ENCODE results near the gene SULT1C2. TPM values are rescaled to one million over a fixed set of nuclear protein-coding genes. Genes with fewer than 3 reads are reported as not detected.

The SULT1C2 gene
- total and polyA plus RNA-seq, 2 of the 13 experiments (the other 11 are each of a cell fraction or from before 2014, with no cell fraction given): 4.0 to 6.2 TPM

GRCh38 chr2:108267101-108267500, 21.6 kb upstream of the SULT1C2 start:
- DNase-seq (ENCODE audit: low spot score) (no peak), ATAC-seq (no peak), FAIRE-seq (no peak)
- Histone ChIP-seq H2AFZ (ENCODE audit: low read length) (no peak overlapping the region), H3K9ac (ENCODE audit: insufficient read depth, low read depth, low read length) (no peak overlapping the region), H3K4me1 (ENCODE audit: insufficient read depth, low read length) (peaks cover 71% of the 10 kb centered on the region), H4K20me1 (ENCODE audit: insufficient read depth, low read length) (no peaks in the 10 kb centered on the region), H3K9me3 (ENCODE audit: low read length) (no peaks in the 10 kb centered on the region), H3K4me2 (ENCODE audit: low read depth, low read length) (peak overlapping the region; percentile 62), H3K79me2 (ENCODE audit: insufficient read depth, low read length) (no peaks in the 10 kb centered on the region), H3K27ac (ENCODE audit: extremely low read length, insufficient read depth, low read length) (no peak overlapping the region), H3K27me3 (ENCODE audit: control insufficient read depth in 1 of 2, insufficient read depth in 2 of 2, low read length in 2 of 2) (no peaks in the 10 kb centered on the region; a peak in 1 of 5 replicates), H3K36me3 (replicated peaks in 1 of 2; ENCODE audit: control insufficient read depth in 1 of 2, insufficient read depth in 2 of 2, low read length in 2 of 2) (no peaks in the 10 kb centered on the region), H3K4me3 (replicated peaks in 1 of 3; ENCODE audit: insufficient read depth in 1 of 3, low read depth in 2 of 3, low read length in 3 of 3) (peak overlapping the region in 2 of 3 experiments; percentile 19 to 21; a peak in 1 of 6 replicates)
- in situ Hi-C loops (cut with HindIII; ENCODE audit: extremely low pct_ligation_motif_present, low pct_unique_long_range_greater_than_20kb) (no loop called here), intact Hi-C loops (cut with micrococcal nuclease; ENCODE audit: unreplicated experiment) (no loop called here)
- no TSS peak for BruUV-seq (replicated peaks)
- CTCF ChIA-PET (ENCODE audit: low intra/inter-chr PET ratio, low total read pairs): no interaction called here
- POLR2A ChIA-PET: interaction anchor here (1.2 kb wide), 1 partner anchor 22 kb away, joined by 4 read pairs; the partner anchor contains the start of gene SULT1C2
- 11% methylated on average over 5 of the region's 5 CpGs for WGBS (ENCODE audit: low lambda C conversion rate)
- TF ChIP-seq ZNF556 (CRISPR knock-in tag; IDR thresholded peaks at IDR 0.05; ENCODE audit: borderline replicate concordance): no peak
- TF ChIP-seq ETV5 (CRISPR knock-in tag; IDR thresholded peaks at IDR 0.05; ENCODE audit: borderline replicate concordance): peak; percentile 38; the same call in 1 of the 2 replicates
- no peak for TF ChIP-seq ZNF280D (CRISPR knock-in tag; IDR thresholded peaks at IDR 0.05)
- TF ChIP-seq DDIT3 (CRISPR knock-in tag; IDR thresholded peaks at IDR 0.05): no peak
- TF ChIP-seq SP4 (CRISPR knock-in tag; IDR thresholded peaks at IDR 0.05): no peak
- TF ChIP-seq ZFP91 (CRISPR knock-in tag; IDR thresholded peaks at IDR 0.05; ENCODE audit: borderline replicate concordance): no peak
- no peak for TF ChIP-seq ZSCAN5A (CRISPR knock-in tag; IDR thresholded peaks at IDR 0.05; ENCODE audit: borderline replicate concordance)
- peak; percentile 84 for TF ChIP-seq CEBPB (IDR thresholded peaks at IDR 0.05; ENCODE audit: borderline replicate concordance, low read depth, low read length)
- no peak for TF ChIP-seq KDM1A (CRISPR knock-in tag; IDR thresholded peaks at IDR 0.05)
- peak; percentile 56; the same call in 1 of the 2 replicates for TF ChIP-seq ARID5B (CRISPR knock-in tag; IDR thresholded peaks at IDR 0.05)
- no peak for TF ChIP-seq ZNF263 (CRISPR knock-in tag; IDR thresholded peaks at IDR 0.05)
- no peak for TF ChIP-seq KMT2B (CRISPR knock-in tag; IDR thresholded peaks at IDR 0.05)
- no peak for TF ChIP-seq ZNF772 (CRISPR knock-in tag; IDR thresholded peaks at IDR 0.05)
- peak; percentile 87 for TF ChIP-seq CEBPG (CRISPR knock-in tag; IDR thresholded peaks at IDR 0.05)
